ENCODE data around the gene ANKRD40. TPM values are rescaled to one million over a fixed set of nuclear protein-coding genes. Genes with fewer than 3 reads are reported as not detected.

ANKRD40 gene
- total RNA-seq, 4 donors from 2014 or later, result 18.2 to 24.7 (median 21.4) TPM

- Histone ChIP-seq H3K4me3 (no peak overlapping the region), H3K4me1 (peaks cover 0 to 54% (median 10%) of the 10 kb centered on the region in 4 donors), H3K9me3 (no peaks in the 10 kb centered on the region), H3K27me3 (no peaks in the 10 kb centered on the region), H3K36me3 (no peaks in the 10 kb centered on the region), H3K27ac (peak overlapping the region in 3 of 4 donors; percentile 69 to 92 (median 79))
- DNase-seq, result peak in 2 of 3 donors; percentile 77 to 86
- TF ChIP-seq CTCF (IDR thresholded peaks at IDR 0.05) (no peak), POLR2A (IDR thresholded peaks at IDR 0.05) (peak in 1 of 2 donors; percentile 45)
These were observed 45.8 kb downstream of the ANKRD40 start for GRCh38 chr17:50661795-50662391.

- Histone ChIP-seq H3K27me3 (no peaks in the 10 kb centered on the region), H3K4me3 (no peak overlapping the region), H3K4me1 (peaks cover 0 to 54% (median 11%) of the 10 kb centered on the region in 4 donors), H3K36me3 (no peaks in the 10 kb centered on the region), H3K27ac (peak overlapping the region in 3 of 4 donors; percentile 69 to 92 (median 79)), H3K9me3 (no peaks in the 10 kb centered on the region)
- TF ChIP-seq CTCF (IDR thresholded peaks at IDR 0.05) (no peak), POLR2A (IDR thresholded peaks at IDR 0.05) (no peak)
- no peak for DNase-seq
These were observed 46.4 kb downstream of the ANKRD40 start for GRCh38 chr17:50661348-50661747.

- Histone ChIP-seq H3K36me3 (no peaks in the 10 kb centered on the region), H3K27me3 (no peaks in the 10 kb centered on the region), H3K27ac (peak overlapping the region; percentile 25 to 92 (median 74)), H3K9me3 (no peaks in the 10 kb centered on the region), H3K4me1 (peaks cover 0 to 54% (median 11%) of the 10 kb centered on the region in 4 donors), H3K4me3 (no peak overlapping the region)
- DNase-seq, result peak in 1 of 3 donors; percentile 56
- TF ChIP-seq POLR2A (IDR thresholded peaks at IDR 0.05) (no peak), CTCF (IDR thresholded peaks at IDR 0.05) (no peak)
These were observed 46.8 kb downstream of the ANKRD40 start for GRCh38 chr17:50660887-50661345.

- Histone ChIP-seq H3K4me3 (no peak overlapping the region), H3K27me3 (no peaks in the 10 kb centered on the region), H3K36me3 (no peaks in the 10 kb centered on the region), H3K27ac (peak overlapping the region; percentile 25 to 92 (median 74)), H3K9me3 (no peaks in the 10 kb centered on the region), H3K4me1 (peaks cover 0 to 54% (median 11%) of the 10 kb centered on the region in 4 donors)
- DNase-seq, result peak in 1 of 3 donors; percentile 65
- no peak for TF ChIP-seq CTCF (IDR thresholded peaks at IDR 0.05)
- no peak for TF ChIP-seq POLR2A (IDR thresholded peaks at IDR 0.05)
These were observed 47.5 kb downstream of the ANKRD40 start for GRCh38 chr17:50660042-50660886.

- TF ChIP-seq POLR2A (IDR thresholded peaks at IDR 0.05), result no peak
- TF ChIP-seq CTCF (IDR thresholded peaks at IDR 0.05), result no peak
- H3K27me3 ChIP-seq, result no peaks in the 10 kb centered on the region
- H3K4me1 ChIP-seq, result peaks cover 0 to 53% (median 11%) of the 10 kb centered on the region in 4 donors
- no peaks in the 10 kb centered on the region for H3K9me3 ChIP-seq
- H3K27ac ChIP-seq, result peak overlapping the region in 2 of 4 donors; percentile 69 to 92
- no peak for DNase-seq
- no peaks in the 10 kb centered on the region for H3K36me3 ChIP-seq
- no peak overlapping the region for H3K4me3 ChIP-seq
These were observed 48.5 kb downstream of the ANKRD40 start for GRCh38 chr17:50659179-50659578.

All from Peyer's patch (tissue), 4 donors.